Panc1 (cell line): ENCODE measurements around the gene ATXN7L2. TPM values are rescaled to one million over a fixed set of nuclear protein-coding genes. Genes with fewer than 3 reads are reported as not detected.

Experiments used
- ATAC-seq: fragments of 200-7000 bp; cut with Tn5 transposase; 2 replicates; pipeline ENCODE4 v1.9.1; 2020; ENCODE audit warnings: mild to moderate bottlenecking, moderate library complexity
- BruUV-seq: library from RNA; stranded (reverse); fragments of 400-500 nt; replicated peaks from 2 replicates; lab custom pipeline; 2021; lab: Mats Ljungman, UMichigan
- CTCF ChIA-PET: fragments of 300-600 bp; sonication (Branson Sonifier 250); formaldehyde crosslinking; loops from one replicate; lab custom pipeline; 2022; ENCODE audit warnings: antibody characterized with exemption; lab: Charles Lee
- POLR2A ChIA-PET: fragments of 300-600 bp; sonication (Branson Sonifier 250); formaldehyde crosslinking; loops from one replicate; lab custom pipeline; 2022; ENCODE audit warnings: antibody characterized with exemption; lab: Charles Lee
- DNase-seq: peaks from one replicate; pipeline ENCODE4 v3.0.0-alpha.2; 2010; ENCODE audit warnings: low read depth, low spot score
- H3K27ac ChIP-seq: 2 replicates; pipeline ENCODE4 v1.5.1; 2011; ENCODE audit warnings: mild to moderate bottlenecking, low read length, inconsistent platforms
- H3K27me3 ChIP-seq: fragments of 200-500 bp; sonication (Bioruptor generic); 2 replicates; pipeline ENCODE4 v1.6.0; 2014; ENCODE audit warnings: low read length, inconsistent platforms; ENCODE audit not compliant: control insufficient read depth, insufficient read depth
- H3K36me3 ChIP-seq: fragments of 200-500 bp; sonication (Bioruptor generic); 2 replicates; pipeline ENCODE4 v1.5.1; 2014; ENCODE audit warnings: inconsistent platforms, mild to moderate bottlenecking, low read length, moderate library complexity; ENCODE audit not compliant: control insufficient read depth, insufficient read depth
- H3K4me1 ChIP-seq: 2 replicates; pipeline ENCODE4 v1.5.1; 2011; ENCODE audit warnings: inconsistent platforms, mild to moderate bottlenecking, low read length, moderate library complexity; ENCODE audit not compliant: control insufficient read depth, insufficient read depth
- H3K4me3 ChIP-seq, 2 experiments: 2 replicates each; pipeline ENCODE4 v1.5.1; 2011 to 2012; ENCODE audit warnings: low read depth in 2 of 2, low read length in 2 of 2, mild to moderate bottlenecking in 2 of 2, inconsistent platforms in 1 of 2, moderate library complexity in 1 of 2
- H3K9me3 ChIP-seq: fragments of 200-500 bp; sonication (Bioruptor generic); 2 replicates; pipeline ENCODE4 v1.5.1; 2014; ENCODE audit warnings: low read depth, mild to moderate bottlenecking, inconsistent platforms, low read length, moderate library complexity; ENCODE audit not compliant: control insufficient read depth, insufficient read depth
- CTCF ChIP-seq: fragments of 450-650 bp; IDR thresholded peaks from 2 replicates; pipeline ENCODE4 v1.5.1; 2017; ENCODE audit warnings: mild to moderate bottlenecking
- POLR2AphosphoS5 ChIP-seq: IDR thresholded peaks from 2 replicates; pipeline ENCODE4 v1.6.1; 2012; ENCODE audit warnings: mild to moderate bottlenecking, low read depth, low read length, moderate library complexity
- REST ChIP-seq, 2 experiments: IDR thresholded peaks; 2 replicates each; pipeline ENCODE4 v1.6.1; 2011 to 2012; ENCODE audit warnings: low read depth in 2 of 2, control low read depth in 1 of 2, low read length in 1 of 2, mild to moderate bottlenecking in 1 of 2, moderate library complexity in 1 of 2; ENCODE audit not compliant: insufficient read depth in 1 of 2
- SIN3A ChIP-seq: IDR thresholded peaks from 2 replicates; pipeline ENCODE4 v1.6.1; 2012; ENCODE audit warnings: low read depth, mild to moderate bottlenecking, low read length, moderate library complexity, borderline replicate concordance; ENCODE audit not compliant: insufficient read depth
- TCF7L2 ChIP-seq: IDR thresholded peaks from 2 replicates; pipeline ENCODE4 v1.6.1; 2011; ENCODE audit warnings: mild to moderate bottlenecking, low read depth, low read length, inconsistent platforms
- in situ Hi-C: cut with HindIII; loops from 2 replicates; pipeline ENCODE4 v1.10.0; 2016; ENCODE audit warnings: low sequenced_read_pairs, low pct_unique_long_range_greater_than_20kb
- intact Hi-C: fragments of 100-400 bp; cut with micrococcal nuclease; formaldehyde crosslinking; loops from one replicate; pipeline ENCODE4 v1.10.0; 2022; ENCODE audit not compliant: unreplicated experiment
- total RNA-seq: library from RNA; stranded (reverse); gene quantifications from one replicate; pipeline ENCODE4 v1.2.1, GENCODE V29; 2021; ENCODE audit not compliant: unreplicated experiment

Gene ATXN7L2
- total RNA-seq, 1 experiment from 2014 or later: 4.9 TPM

- in situ Hi-C loops: no loop called here
- no TSS peak for BruUV-seq
- Histone ChIP-seq H3K27me3 (peaks cover 16% of the 10 kb centered on the region), H3K4me3 (no peak overlapping the region), H3K36me3 (no peaks in the 10 kb centered on the region), H3K27ac (no peak overlapping the region), H3K9me3 (no peaks in the 10 kb centered on the region), H3K4me1 (no peaks in the 10 kb centered on the region)
- ATAC-seq (no peak), DNase-seq (no peak)
- intact Hi-C loops: no loop called here
- POLR2A ChIA-PET: no interaction called here
- TF ChIP-seq TCF7L2 (no peak), POLR2AphosphoS5 (no peak), REST (IDR thresholded peaks at IDR 0.05; ENCODE audit: insufficient read depth in 1 of 2, low read depth in 2 of 2, low read length in 1 of 2) (no peak), CTCF (no peak), SIN3A (no peak)
- CTCF ChIA-PET: no interaction called here
Measured at GRCh38 chr1:109468061-109468460, 15.6 kb upstream of the ATXN7L2 start.

- intact Hi-C loops: no loop called here
- ChIA-PET POLR2A (no interaction called here), CTCF (interaction anchor here (0.7 kb wide), 1 partner anchor 64 kb away, joined by 13 read pairs; no protein-coding TSS in a partner anchor)
- ATAC-seq: no peak
- Histone ChIP-seq H3K27me3 (peaks cover 13% of the 10 kb centered on the region), H3K36me3 (no peaks in the 10 kb centered on the region), H3K9me3 (no peaks in the 10 kb centered on the region), H3K4me1 (no peaks in the 10 kb centered on the region), H3K27ac (no peak overlapping the region), H3K4me3 (no peak overlapping the region)
- in situ Hi-C loops: no loop called here
- DNase-seq: no peak
- no TSS peak for BruUV-seq
- TF ChIP-seq REST (IDR thresholded peaks at IDR 0.05; ENCODE audit: insufficient read depth in 1 of 2, low read depth in 2 of 2, low read length in 1 of 2) (no peak), POLR2AphosphoS5 (no peak), SIN3A (no peak), CTCF (no peak), TCF7L2 (no peak)
Measured at GRCh38 chr1:109468903-109469302, 14.8 kb upstream of the ATXN7L2 start.
